ENCODE results near the gene AAK1.
"Not testable (repeated sequence)": the region's sequence is repeated elsewhere in the genome, so short reads cannot be mapped to it uniquely, and the experiment has no call there.

AAK1 gene

GRCh38 chr2:69600425-69600824 is 43.1 kb downstream of the AAK1 start:
- no peak for DNase-seq (ENCODE audit: low spot score)

GRCh38 chr2:69597843-69598610 is 45.5 kb downstream of the AAK1 start:
- no peak for DNase-seq (ENCODE audit: low spot score)

GRCh38 chr2:69597105-69597504 is 46.4 kb downstream of the AAK1 start:
- no peak for DNase-seq (ENCODE audit: low spot score)

- no peak for DNase-seq (ENCODE audit: low spot score)
Measured at GRCh38 chr2:69594341-69594740, 49.2 kb downstream of the AAK1 start.

DNA sequence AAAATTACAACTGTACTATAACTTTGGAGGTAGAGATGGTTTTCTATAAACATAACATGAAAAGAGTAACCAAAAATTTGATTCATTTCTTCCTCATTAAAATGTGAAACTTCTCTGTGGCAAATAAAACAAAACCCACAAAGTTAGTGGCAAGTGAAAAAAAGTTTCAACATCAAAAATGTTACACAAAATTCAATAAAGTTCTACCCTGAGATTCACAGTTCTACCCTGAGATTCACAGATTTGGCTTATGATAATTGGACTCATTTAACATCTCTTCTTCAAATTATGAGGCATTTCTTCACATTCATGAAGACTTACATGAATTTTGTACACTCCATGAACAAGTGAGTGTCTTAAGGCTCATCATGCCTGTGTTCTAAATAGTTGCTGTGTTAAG is 51.0 kb downstream of the AAK1 start:
- no peak for DNase-seq (ENCODE audit: low spot score)

DNA sequence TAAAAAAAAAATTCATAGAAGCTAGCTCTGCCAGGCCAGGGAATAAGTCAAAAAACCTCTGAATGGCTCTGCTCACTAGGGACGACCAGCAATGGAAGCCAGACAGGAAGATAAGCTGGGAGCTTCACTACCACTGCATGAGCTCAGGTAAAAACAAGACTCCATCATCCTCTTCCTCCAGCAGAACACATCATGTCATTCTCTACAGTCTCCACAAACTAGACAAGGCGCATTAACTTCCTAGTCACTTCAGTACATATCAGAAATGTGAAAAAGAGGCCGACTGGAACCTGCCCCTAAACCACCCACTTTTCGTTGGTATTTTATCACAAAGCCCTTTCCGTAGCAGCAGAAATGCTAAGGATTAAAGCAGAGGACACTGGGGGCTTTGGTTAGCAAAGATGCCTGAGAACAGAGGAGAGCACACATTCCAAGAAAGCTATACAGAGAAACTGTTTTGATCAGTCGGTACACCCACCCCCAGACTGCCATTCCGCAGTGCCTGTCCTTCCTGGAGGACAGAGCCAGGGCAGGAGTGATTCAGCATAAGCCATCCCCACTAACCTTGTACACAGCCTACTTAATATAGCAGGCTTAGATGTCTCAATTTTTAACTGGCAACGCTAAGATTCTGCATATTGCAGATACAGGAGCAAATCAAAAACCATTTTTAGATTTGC is 53.4 kb downstream of the AAK1 start:
- no peak for DNase-seq (ENCODE audit: low spot score)

DNA sequence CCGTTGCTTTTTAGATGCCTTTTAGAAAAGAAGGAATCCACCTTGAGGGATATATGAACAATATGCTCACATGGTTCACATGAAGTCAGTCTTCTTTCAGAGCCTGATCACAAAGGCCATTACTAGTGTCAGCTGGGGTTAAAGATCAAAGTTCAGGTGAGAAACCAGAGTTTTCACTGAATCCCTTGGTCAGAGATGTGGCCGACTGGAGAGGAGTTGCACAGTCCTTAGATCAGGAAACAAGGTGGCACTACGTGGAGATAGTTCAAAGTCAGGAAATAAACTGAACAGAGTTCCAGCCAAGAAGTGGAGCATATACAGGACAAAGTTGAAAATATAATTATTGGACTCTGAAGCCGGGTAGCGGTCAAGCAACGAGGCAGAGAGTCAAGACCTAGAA is 54.6 kb downstream of the AAK1 start:
- DNase-seq (ENCODE audit: low spot score): no peak

GRCh38 chr2:69588403-69588802 is 55.1 kb downstream of the AAK1 start:
- no peak for DNase-seq (ENCODE audit: low spot score)

GRCh38 chr2:69585855-69586555 is 57.5 kb downstream of the AAK1 start:
- DNase-seq (ENCODE audit: low spot score): no peak

DNA sequence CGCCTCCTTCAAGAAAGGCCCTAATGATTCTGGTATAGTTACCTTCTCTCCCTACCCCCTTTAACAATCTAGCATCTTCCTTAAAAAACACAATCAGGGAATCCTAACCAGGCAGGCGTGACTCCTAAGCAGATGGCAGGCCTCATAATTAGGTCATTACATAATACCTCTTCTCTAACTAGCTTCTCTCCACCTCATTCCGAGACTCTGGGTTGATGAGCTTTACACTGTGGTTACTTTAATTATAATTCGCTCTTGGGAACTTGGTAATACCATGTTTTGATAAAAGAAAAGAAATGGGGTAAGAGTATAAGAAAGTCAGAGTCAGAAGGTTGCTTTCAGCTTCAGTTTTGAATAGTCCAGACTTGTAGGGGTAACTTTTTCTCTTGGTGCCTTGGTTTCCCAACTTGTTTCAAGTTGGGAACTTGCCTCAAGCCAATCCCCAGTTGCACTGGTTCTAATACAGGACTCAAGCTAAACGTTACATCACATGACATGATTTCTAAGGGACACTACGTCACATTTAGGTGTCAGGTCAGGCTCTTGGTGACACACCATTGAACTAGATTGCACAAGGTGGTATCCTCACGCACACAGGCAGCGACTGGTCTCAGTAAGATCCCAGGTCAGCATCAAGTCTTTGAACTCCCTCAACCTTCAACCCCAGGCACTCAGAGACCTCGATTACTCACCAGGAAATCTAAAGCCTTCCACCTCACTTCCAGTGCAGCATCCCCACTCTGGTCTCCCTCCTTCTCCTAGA is 59.2 kb downstream of the AAK1 start:
- no peak for DNase-seq (ENCODE audit: low spot score)

DNA sequence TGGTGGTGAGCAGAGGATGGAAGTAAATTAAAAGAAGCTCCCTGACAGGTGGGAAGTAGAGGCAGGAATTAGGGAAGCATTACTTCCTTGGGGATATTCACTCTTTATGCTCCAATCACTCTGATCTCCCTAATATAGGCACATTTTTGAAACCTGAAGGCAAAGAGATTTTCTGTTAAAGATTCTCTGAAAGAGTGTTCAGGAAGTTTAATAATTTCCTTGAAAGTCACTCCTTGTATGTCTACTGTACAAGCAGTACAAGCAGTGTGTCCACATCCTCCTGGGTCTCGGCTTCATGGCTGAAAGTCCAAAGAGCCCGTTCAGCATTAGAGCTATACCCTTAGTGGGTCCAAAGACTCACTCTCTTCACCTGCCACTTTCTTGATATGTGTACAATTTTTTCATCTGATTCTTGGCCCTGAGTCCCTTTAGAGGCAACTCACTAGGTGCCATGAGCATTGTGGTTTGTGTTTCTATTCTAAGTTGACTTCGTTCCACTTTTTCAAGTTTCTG is 60.2 kb downstream of the AAK1 start:
- no peak for DNase-seq (ENCODE audit: low spot score)

DNA sequence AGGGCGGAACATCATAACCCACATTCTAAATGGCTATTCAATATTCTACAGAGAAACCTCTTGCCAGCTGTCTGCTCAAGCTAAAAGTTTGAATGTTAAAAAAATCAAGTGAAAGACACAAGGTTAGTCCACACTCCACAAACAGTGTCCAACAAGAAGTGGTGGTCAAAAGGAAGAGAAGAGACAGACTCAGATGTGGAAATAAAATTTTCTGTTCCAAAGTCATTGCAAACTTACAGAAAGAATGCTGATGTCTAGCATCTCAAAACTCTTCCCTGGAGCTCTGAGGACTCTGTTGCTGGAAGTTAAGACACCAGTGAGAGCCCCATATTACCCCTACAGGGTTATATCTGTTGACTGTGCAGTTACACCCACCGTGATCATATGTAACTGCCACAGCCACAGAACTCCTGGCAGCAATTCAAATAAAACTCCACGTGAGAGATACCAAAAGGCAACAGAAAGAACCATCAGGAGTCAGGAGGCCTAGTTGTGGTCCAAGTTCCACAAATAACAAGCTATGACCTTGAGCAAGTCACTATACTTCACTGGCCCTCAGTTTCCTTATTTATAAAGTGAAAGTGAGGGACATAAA is 60.9 kb downstream of the AAK1 start:
- DNase-seq (ENCODE audit: low spot score): no peak

DNA sequence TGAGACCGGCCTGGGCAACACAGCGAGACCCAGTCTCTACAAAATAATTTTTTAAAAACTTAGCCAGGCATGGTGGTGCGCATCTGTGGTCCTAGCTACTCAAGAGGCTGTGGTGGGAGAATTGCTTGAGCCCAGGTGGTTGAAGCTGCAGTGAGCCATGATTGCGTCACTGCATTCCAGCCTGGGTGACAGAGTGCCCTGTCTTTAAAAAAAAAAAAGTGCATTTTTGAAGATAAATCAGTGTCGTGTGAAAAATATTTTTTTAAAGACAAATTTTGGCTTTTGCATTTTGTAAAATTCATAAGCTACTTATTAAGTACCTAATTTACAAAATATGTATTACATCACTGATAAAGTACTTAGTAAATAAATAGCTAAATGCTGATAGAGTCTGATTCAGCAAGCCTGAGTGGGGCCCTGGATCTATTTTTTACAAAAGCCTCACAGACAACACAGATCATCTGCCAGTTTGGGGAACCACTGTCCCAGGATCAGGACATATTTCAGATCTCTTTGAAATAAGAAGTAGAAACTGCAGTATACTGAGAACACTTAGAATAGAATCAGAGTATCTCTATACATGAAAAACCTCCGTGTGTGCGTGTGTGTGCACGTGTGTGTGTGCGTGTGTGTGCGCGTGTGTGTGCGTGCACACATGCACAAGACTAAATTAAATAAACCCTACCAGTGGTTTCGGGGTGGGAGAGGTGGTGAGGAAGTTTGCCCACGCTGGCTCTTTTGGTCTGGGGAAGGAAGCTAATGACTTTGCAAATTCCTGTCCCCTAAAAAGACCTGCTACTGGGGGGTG is 61.6 kb downstream of the AAK1 start:
- no peak for DNase-seq (ENCODE audit: low spot score)

- DNase-seq (ENCODE audit: low spot score): no peak
Measured at GRCh38 chr2:69580486-69580885, 63.1 kb downstream of the AAK1 start.

DNA sequence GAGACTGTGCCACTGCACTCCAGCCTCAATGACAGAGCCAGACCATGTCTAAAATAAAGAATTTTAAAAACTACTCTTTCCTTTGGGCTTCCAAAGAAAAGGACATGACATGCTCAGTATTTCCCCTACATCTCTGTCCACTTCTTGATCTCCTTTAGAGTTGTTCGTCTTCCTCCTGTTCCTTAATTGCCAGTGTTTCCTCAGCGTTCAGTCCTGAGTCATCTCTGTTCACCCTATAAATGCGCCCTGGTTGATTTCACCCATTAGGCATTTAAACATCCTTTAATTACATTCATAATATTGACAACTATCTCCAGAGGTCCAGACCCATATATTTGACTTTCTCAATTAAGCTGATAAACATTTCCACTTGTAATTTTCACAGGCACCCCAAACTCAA is 64.0 kb downstream of the AAK1 start:
- no peak for DNase-seq (ENCODE audit: low spot score)

- DNase-seq (ENCODE audit: low spot score): no peak
Measured at GRCh38 chr2:69578198-69578540, 65.4 kb downstream of the AAK1 start.

DNA sequence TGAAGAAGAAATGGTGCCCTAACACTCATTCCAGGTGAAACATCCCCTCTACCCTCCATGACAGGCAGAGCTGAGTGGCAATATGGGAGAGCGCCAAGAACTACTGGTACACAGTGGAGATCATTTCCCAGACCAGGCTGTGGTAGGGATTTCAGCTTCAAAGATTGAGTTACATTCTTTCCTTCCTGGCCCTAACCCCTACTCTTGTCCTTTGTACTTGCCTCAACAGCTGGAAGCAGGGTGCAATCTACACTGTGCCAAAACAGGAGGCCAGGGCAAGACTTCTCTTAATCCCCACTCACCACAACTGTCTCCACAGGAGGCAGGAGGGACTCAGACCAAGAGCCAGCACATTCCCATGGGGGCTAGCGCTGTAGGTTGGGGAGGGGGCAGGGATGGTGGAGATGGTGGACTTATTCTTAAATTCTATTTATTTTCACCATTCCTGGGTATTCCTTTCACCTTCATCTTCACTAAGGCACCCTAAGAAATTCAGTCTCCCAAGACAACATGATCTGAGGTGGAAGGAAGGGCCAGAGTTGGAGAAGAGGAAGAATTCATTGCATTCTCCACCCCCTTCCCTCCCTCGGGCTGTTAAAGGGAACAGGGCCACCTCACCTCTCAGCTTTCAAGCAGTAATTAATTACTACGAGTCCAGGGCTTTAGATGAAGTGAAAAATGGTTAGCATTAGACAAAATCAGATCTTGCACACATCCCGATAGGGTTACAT is 65.9 kb downstream of the AAK1 start:
- no peak for DNase-seq (ENCODE audit: low spot score)

GRCh38 chr2:69576880-69577279 is 66.7 kb downstream of the AAK1 start:
- no peak for DNase-seq (ENCODE audit: low spot score)

- DNase-seq (ENCODE audit: low spot score): no peak
Measured at GRCh38 chr2:69575926-69576325, 67.6 kb downstream of the AAK1 start.

DNA sequence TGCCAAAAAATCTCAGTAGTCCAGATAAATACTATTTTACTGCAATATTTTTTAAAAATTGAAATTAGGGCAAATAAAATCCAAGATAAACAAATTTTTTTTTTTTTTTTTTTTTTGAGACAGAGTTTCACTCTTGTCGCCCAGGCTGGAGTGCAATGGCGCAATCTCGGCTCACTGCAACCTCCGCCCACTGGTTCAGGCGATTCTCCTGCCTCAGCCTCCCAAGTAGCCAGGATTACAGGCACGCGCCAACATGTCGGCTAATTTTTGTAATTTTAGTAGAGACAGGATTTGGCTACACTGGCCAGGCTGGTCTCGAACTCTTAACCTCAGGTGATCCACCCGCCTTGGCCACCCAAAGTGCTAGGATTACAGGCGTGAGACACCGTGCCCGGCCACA is 68.2 kb downstream of the AAK1 start:
- DNase-seq (ENCODE audit: low spot score): not testable (repeated sequence)

All from germinal center (tissue), 1 donor.